Measurements from ENCODE around the gene AKAP12.
A peak's percentile ranks its signal among the peaks of the same experiment; 100 is the strongest.
"Not testable (repeated sequence)": the region's sequence is repeated elsewhere in the genome, so short reads cannot be mapped to it uniquely, and the experiment has no call there.

Gene AKAP12

DNA sequence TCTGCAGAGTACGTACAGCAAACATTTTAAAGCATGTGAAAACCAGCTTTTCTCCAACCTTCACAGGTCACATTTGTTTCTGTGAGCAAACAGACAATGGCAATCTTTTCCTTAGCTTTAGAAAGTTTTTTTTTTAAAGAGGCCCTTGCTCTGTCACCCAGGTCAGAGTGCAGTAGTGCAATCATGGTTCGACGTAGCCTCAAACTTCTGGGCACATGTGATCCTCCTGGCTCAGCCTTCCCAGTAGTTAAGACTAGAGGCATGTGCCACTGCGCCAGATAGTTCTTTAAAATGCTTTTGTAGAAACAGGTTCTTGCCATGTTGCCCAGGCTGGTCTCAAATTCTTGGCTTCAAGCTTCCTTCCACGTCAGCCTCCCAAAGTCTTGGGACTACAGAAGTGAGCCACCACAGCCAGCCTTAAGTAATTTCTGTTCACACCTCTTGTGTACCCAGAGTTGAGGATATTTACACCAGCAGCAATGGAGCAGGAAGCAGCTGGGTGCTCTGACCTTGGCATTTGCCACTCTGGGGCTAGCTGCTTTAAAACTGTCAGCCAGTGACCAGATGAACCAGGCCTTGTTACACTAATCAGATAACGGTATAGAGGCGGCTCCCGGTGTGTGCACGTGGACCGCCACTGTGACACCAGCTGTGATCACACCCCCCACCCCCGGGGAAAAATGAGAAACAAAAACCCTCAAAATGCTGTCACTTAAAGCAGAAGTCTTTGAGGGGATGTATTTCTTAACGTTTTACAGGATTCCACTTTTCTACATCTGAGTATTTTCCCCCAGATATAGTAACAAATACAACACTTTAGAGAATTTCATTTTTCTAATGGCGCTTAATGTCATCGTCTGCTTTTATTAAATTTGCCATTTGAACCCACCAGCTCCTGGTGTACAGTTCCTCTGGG lies 71.3 kb downstream of the AKAP12 start:
- DNase-seq (ENCODE audit: low read depth), result no peak

DNA sequence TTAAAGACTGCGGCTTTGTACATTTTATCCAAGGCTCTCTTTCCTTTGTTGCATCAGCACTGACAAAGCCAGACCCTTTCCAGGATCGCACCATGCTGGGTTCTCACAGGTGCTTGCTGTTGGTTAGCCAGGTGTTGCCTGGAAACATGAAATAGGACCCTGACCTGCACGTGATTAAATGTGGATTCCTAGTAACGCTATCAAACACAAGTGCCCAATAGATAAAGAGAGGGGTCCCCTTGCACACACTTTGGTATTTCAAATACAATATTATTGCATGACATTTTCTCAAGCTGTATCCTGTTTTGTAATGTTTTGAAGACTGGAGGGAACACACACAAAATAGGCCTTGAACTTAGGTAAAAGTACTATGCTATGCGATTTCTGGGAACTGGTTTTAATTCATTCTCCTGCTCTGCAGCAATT lies 73.3 kb downstream of the AKAP12 start:
- DNase-seq (ENCODE audit: low read depth), result no peak

DNA sequence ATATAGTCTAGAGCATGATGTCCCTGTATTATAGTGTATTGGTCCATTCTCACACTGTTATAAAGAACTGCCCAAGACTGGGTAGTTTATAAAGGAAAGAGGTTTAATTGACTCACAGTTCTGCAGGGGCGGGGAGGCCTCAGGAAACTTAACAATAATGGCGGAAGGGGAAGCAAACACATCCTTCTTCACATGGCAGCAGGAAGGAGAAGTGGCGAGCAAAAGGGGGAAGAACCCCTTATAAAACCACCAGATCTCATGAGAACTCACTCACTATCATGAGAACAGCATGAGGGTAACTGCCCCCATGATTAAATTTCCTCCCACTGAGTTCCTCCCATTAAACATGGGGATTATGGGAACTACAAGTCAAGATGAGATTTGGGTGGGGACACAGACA lies 75.9 kb downstream of the AKAP12 start:
- DNase-seq (ENCODE audit: low read depth), result not testable (repeated sequence)

DNA sequence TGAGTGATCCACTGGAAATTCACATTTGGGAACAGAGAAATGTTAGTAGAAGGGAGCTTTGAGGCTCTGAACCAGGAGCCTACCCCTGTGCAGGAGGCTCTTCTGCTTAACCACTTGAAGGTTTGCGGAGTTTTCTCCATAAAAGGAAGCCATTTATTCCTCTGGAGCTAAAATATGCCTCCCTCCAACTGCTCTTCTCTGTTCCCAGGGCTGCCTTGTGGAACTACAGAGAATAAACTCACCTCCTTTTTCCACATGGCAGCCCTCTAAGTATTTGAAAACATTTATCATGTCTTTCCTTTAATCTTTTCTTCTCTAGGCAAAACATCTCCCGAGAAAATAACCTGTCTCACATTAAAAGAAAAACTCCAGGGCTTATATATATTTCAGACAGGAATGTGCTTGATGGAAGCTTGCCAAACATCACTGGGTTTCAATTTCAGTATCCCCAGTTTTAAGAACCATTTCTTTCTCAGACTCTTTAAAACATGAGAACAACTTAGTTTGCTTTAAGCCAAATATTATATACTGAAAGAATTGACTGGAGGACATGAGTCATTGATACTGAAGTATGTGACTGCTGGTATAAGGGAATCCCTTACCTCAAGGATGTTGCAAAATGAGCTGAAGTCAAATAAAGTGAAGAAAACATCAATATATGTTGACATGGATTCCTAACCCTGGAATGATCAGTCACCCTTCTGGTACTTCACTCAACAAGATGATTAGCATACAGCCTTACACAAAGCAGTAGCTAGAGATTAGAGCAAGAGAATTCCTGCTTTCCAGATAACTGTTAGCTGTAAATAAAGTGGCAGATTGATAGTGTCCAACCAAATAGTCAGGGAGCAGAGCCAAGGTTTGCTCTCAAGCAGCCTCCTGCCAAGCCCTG lies 77.6 kb downstream of the AKAP12 start:
- no peak for DNase-seq (ENCODE audit: low read depth)

DNA sequence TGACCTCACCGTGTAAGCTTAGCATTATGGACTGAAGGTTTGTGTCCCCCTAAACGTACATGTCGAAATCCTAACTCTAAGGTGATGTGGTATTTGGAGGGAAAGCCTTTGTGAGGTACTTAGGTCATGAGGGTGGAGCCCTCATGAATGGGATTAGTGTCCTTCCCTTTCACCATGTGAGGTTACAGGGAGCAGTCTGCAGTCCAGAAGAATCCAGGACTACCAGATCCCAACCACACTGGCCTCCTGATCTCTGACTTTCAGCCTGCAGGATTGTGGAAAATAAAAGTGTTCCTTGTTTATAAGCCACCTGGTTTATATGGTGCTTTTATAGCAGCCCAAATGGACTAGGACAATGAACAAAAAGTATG lies 78.2 kb downstream of the AKAP12 start:
- no peak for DNase-seq (ENCODE audit: low read depth)

DNA sequence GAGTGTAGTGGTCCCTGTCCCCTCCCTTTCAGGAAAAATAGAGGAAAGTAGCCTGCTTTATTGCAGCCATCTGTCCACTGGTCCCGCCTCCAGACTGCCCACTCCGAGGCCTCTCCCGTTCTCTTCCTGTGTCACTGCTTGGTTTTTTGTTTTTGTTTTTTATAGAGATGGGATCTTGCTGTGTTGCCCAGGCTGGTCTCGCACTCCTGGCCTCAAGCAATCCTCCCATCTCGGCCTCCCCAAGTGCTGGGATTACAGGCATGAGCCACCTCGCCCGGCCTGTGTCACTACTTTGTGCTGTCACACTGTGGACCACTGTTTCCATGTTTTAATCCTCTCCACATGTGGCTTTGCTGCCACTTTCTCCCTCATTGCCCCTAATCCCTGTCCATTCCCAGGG lies 80.4 kb downstream of the AKAP12 start:
- DNase-seq (ENCODE audit: low read depth), result no peak

DNA sequence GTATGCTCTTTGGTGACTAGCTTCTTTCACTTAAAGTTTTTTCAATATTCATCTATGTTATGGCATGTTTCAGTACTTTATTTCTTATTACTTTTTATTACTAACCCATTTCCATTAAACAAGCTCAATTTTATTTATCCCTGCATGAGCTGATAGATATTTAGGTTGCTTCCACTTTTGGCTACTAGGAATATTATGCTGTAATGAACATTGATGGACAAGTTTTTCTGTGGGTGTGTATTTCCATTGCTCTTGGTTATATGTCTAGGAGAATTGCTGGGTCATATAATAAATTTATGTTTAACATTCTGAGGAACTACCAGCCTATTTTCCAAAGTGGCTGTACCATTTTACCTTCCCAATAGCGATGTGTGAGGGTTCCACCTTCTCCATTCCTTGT lies 81.7 kb downstream of the AKAP12 start:
- no peak for DNase-seq (ENCODE audit: low read depth)

DNA sequence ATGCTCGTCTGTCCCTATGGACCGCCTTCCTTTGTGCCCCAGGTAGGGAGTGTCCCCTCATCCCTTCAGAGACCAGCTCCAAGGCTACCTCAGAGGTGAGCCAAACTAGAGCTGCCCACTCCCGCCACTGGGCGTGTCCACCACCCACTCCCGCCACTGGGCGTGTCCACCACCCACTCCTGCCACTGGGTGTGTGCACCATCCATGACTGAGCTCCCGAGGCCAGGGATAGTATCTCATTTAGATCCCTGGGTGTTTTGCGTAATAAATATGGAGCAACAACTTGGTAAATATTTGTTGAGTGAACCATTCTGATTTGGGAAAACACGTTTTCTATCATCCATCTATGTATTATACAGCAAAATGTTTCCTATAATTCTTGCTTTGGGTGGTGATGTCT lies 82.8 kb downstream of the AKAP12 start:
- no peak for DNase-seq (ENCODE audit: low read depth)

DNA sequence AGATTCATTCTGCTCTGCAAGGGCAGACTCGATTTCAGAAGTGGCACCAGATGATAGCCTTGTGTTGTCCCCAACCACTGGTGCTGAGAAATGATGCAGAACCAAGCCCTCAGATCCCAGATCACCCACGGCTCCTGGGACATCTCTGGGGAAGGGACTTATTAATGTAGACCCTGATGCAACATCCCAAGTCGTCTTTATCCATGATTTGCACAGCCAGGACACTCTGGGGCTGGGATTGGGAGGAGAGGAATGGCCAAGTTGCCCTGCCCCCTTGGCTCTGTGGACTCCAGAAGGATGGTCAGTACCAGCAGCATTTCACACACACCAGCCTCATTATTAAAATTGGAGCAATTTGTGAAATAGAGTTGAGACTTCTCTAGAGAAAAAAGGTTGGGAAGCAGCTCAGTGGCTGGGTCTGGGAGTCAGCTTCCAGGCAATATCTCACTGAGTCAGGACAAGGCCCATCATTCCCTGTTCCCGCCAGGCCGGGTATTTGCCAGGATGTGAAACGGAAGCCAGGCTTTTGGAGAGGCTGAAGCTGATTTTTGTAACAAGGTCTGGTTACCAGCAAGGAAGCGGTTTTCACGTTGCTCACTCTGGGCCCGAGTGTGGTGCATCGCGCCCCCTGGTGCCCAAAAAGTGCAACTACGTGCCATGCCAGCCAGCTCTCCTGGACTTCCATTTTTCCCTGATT lies 84.2 kb downstream of the AKAP12 start:
- DNase-seq (ENCODE audit: low read depth), result peak; percentile 63

DNA sequence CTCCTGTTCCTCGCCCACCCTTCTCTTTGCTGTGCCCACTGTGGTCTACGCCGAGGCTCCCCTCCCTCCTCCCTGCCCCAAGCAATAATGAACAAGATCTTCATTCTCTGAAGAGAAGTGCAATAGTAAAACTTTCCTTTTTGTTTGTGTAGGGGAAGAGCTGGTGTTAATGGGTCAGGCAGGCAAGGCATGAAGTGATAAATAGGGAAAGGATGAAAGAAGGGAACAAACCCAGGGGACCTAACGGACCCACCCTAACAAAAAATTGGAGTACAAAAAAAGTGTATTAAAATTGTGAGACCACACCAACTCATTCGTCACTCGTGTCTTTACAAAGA lies 84.7 kb downstream of the AKAP12 start:
- DNase-seq (ENCODE audit: low read depth), result no peak

DNA sequence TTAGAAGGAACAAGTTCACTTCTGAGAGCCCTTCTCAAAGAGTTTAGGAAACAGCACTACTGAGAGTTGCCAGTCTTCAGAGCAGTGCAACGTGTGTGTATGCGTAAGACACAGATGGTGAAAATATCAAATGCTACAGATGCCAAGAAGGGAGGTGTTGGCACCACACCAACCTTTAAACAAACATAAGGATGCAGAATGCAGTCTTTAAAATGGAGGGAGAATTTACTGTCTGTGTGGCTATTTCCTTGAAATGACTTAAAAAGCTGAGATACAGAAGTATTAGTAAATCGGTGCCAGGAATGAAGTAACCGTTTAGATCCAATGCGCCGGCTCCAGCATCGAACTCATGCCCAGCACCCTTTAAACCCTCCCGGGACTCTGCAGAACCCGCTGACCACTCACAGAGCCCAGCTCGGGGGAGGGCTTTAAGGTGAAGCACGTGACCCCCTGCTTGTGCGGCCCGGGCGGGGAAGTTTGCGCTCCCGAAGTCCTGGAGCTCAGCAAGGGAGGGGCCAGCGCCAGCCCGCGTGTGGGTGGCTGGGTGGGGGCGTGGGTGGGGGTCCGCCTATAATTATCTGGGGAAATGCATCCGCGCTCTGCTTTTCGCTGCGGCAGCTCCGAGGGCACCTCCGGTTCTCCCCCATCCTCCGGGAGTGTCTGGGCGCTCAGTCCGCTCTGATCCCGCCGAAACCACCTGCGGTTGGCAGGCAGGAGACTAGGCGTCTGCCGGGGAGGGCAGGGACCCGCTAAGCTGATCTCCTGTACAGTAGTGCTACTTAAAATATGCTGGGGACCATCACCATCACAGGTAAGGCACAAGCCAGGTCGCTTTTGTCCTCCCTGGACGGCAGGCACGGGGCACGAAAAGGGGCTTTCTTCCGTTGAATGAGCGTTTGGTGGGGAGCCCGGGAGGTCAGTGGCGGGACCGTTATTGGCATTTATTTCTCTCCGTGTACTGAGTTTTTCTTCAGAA lies 85.6 kb downstream of the AKAP12 start:
- no peak for DNase-seq (ENCODE audit: low read depth)

DNA sequence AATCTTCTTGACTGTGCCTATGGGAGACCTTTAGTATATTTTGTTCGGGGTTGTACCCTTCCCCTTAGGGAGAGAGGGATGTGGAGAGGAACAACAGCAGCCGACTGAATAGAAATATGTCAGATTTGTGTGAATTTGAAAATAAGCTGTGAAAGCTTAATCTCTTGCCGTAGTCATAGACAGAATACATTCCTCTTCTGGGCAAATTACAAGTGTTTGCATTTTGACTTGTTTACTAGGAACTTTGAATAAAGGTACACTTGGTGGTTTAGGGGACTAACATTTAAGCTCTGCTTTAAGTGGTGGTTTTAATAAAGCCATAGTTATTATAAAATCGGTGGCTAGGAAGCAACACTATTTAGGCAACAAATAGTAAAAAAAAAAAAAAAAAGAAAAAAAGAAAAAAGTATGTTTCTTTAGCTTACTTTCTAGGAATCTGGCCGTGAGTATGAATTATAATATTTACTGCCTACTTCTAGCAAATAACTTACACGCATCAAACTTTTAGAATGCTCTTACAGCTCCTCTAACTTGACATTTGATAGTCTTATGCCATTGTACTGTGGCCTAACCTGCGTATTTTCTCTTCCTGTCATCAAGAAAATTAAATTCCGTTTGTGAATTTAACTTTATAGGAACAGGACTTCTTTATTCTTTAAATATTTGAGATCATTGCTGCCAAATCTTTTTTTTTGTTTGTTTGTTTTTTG lies 86.5 kb downstream of the AKAP12 start:
- no peak for DNase-seq (ENCODE audit: low read depth)

DNA sequence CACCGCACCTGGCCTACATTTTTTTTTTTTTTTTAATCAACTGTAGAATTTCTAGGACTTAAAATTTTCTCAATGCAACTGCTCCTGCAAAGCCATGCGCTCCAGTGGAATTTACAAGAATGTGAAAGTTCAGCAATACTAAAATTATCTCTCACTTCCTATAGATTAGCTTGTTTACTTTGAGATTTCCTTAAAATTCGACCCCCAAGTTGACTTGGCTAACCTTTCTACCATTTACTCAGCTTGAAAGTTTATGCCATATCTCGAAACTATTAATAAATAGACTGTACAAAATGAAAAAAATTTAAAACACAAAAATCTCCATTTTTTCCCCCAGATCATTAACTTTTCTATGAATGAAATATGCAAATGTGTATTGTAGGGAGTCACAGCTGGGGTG lies 87.3 kb downstream of the AKAP12 start:
- DNase-seq (ENCODE audit: low read depth), result no peak

DNA sequence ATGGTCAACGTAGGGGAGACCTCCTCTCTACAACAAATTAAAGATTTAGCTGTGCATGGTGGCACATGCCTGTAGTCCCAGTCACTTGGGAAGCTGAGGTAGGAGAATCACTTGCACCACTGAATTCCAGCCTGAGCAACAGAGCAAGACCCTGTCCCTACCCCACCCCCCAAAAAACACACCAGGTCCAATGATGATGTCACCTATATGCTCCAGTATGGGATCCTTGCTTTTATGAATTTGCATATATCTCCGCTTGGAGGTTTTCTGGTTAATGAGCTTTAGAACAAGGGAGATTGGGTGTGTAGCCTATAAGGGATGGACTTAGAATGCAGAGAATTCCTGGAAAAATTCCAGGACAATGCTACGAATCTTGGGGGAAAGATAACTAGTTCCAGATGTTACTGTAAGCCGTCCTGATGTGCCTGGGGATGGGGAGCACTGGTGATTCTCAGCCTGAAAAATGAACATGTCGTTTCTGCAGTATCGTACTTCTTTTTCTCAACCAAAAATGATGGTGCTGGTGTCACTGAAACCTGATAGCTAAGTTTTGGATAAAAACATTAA lies 90.4 kb downstream of the AKAP12 start:
- DNase-seq (ENCODE audit: low read depth), result no peak

DNA sequence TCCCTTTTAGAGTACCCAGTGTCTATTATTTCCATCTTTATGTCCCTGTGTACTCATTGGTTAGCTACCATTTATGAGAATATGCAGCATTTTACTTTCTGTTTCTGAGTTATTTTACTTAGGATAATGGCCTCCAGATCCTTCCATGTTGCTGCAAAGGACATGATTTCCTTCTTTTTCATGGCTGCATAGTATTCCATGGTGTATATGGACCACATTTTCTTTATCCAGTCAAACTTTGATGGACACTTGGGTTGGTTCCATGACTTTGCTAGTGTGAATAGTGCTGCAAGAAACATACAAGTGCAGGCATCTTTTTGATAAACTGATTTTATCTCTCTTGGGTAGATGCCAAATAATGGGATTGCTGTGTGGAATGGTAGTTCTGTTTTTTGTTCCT lies 96.2 kb downstream of the AKAP12 start:
- DNase-seq (ENCODE audit: low read depth), result no peak

DNA sequence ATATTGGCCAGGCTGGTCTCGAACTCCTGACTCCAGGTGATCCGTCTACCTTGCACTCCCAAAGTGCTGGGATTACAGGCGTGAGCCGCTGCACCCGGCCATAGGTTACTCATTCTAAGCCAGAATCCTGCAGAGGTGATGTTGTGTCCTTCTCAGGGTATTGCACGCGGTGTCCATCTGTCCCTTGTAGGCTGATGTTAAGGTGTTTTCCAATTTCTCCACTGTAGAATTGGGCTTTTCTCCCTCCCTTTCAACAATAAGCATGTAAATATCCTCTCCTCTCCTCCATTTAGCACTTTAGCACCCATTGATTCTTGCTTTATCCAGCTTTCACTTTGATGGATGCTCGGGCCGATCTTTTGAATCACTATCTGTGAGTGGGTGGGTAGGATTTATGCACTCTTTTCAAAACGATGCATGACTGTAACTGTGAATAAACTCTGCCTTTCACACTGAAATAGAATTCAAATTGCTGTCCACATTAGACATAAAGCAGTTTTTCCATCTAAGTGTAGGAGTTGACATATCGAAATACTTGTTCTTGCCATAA lies 99.0 kb downstream of the AKAP12 start:
- no peak for DNase-seq (ENCODE audit: low read depth)

DNA sequence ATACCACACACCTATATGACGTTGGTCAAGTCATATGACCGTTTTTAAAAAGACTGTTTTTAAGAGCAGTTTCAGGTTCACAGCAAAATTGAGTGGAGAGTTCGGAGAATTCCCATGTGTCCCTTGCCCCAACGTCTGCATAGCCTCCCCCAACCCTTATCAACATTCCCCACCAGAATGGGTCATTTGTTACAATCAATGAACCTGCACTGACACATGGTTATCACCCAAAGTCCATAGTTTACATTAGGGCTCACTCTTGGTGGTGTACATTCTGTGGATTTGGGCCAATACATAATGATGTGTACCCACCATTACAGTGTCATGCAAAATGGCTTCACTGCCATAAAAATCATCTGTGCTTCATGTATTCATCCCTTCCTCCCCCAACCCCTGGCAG lies 99.6 kb downstream of the AKAP12 start:
- DNase-seq (ENCODE audit: low read depth), result no peak

DNA sequence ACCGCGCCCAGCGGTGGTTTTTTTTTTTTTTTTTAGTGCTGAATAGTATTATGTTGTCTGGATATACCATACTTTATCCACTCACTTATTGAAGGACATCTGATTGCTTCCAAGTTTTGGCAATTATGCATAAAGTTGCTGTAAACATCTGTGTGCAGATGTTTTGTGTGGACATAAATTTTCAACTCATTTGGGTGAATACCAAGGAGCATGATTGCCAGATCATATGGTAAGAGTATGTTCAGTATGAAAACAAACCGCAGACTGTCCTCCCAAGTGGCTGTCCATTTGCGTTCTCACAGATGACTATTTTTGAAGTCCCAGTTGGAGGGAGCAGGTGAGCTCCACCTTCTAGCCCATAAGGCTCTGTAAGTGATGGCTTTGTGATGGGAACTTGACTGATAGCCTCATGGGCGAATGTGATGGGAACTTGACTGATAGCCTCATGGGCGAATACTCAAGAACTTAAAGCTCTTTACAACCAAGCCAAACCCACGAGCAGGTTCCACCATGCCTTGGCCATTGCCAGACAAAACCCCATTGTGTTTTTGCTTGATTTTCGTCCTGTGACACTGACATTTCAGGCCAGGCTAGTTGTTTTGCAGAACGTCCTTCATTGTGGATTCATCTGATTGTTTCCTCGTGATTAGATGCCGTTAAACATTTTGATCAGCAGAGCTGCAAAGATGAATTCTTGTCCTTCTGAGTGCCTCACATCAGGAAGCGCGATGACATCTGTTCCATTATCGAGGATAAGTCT lies 100.6 kb downstream of the AKAP12 start:
- DNase-seq (ENCODE audit: low read depth), result no peak

DNA sequence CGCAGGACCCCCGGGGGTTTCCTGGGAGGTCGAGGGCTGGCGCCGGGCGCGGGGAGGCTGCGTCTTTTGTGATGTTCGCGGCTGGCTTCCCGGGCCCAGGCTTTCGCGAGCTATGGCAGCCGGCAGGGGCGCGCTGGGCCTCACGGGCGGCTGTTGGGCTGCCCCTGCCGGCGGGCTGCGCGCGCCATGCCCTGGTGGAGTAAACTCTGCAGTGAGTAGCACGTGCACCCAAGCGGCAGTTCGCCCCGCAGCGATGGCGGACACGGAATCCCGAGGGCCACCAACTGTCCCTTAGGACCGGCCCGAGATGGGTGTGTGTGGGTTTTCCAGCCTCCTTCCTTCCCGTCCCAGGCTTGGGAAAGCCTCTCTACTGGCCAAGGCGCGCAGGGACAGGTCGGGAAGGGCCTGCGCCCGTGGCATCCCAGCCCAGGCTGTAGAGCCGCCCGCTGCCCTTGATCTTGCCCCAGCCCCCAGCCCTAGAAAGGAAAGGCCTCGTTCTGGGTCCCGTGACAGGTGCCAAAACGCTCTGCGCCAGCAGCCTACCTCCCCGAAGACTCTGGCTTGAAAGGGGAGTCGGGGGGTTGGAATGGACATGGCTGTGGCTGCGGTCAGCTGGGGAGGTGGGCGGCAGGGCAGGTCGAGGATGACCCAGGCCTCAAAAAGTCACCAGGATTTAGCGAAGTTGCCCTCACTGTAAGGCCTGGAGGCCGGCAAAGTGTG lies 101.9 kb downstream of the AKAP12 start:
- no peak for DNase-seq (ENCODE audit: low read depth)

All from activated gamma-delta T cell treated with anti-CD3 and anti-CD28 coated beads, Interleukin-2, amount 50 U/mL, for 16 hours (primary cell).